IPS-15b (cell line): Measurements from ENCODE around the gene PIGBOS1.

Experiments
- H3K27me3 ChIP-seq: one replicate; pipeline ENCODE4 v1.6.1; 2013; ENCODE audit warnings: low read length; ENCODE audit not compliant: control insufficient read depth, insufficient read depth
- H3K36me3 ChIP-seq: one replicate; pipeline ENCODE4 v1.6.1; 2013; ENCODE audit warnings: low read length; ENCODE audit not compliant: control insufficient read depth, insufficient read depth
- H3K4me1 ChIP-seq: one replicate; pipeline ENCODE4 v1.6.1; 2013; ENCODE audit warnings: mild to moderate bottlenecking, low read length; ENCODE audit not compliant: control insufficient read depth, insufficient read depth
- H3K4me3 ChIP-seq: one replicate; pipeline ENCODE4 v1.5.1; 2013; ENCODE audit warnings: low read depth, low read length
- H3K9ac ChIP-seq: one replicate; pipeline ENCODE4 v1.6.1; 2013; ENCODE audit warnings: low read depth, mild to moderate bottlenecking, low read length
- H3K9me3 ChIP-seq: one replicate; pipeline ENCODE4 v1.6.1; 2013; ENCODE audit warnings: mild to moderate bottlenecking, low read length; ENCODE audit not compliant: control insufficient read depth, insufficient read depth

Gene PIGBOS1

GRCh38 chr15:55318588-55319494 is at the start of gene PIGBOS1, which contains the start of gene PIGB:
PIGBOS1 (minus strand) TSS chr15:55319123; CDS start chr15:55317792, 1,331 bp downstream.
PIGB (plus strand) TSS chr15:55319222; CDS start chr15:55319251, 29 bp downstream.
- Histone ChIP-seq H3K4me1 (no peaks in the 10 kb centered on the region), H3K9me3 (no peaks in the 10 kb centered on the region), H3K27me3 (no peaks in the 10 kb centered on the region), H3K36me3 (no peaks in the 10 kb centered on the region), H3K9ac (peak within 1 kb of the TSS; percentile 96), H3K4me3 (peak within 1 kb of the TSS; percentile 96)

- H3K27me3 ChIP-seq, result no peaks in the 10 kb centered on the region
- no peaks in the 10 kb centered on the region for H3K9me3 ChIP-seq
- no peaks in the 10 kb centered on the region for H3K36me3 ChIP-seq
- no peaks in the 10 kb centered on the region for H3K4me1 ChIP-seq
- no peak overlapping the region for H3K4me3 ChIP-seq
- no peak overlapping the region for H3K9ac ChIP-seq
Measured at GRCh38 chr15:55366981-55367380, 48.1 kb upstream of the PIGBOS1 start.

- Histone ChIP-seq H3K4me1 (no peaks in the 10 kb centered on the region), H3K36me3 (no peaks in the 10 kb centered on the region), H3K9ac (no peak overlapping the region), H3K9me3 (no peaks in the 10 kb centered on the region), H3K4me3 (no peak overlapping the region), H3K27me3 (no peaks in the 10 kb centered on the region)
Measured at GRCh38 chr15:55362641-55363040, 43.7 kb upstream of the PIGBOS1 start.

- H3K9ac ChIP-seq, result no peak overlapping the region
- H3K36me3 ChIP-seq, result no peaks in the 10 kb centered on the region
- H3K4me3 ChIP-seq, result no peak overlapping the region
Measured at GRCh38 chr15:55361048-55361447, 42.1 kb upstream of the PIGBOS1 start.

GRCh38 chr15:55360256-55360655 is 41.3 kb upstream of the PIGBOS1 start:
- H3K4me1 ChIP-seq, result no peaks in the 10 kb centered on the region
- no peaks in the 10 kb centered on the region for H3K9me3 ChIP-seq
- H3K9ac ChIP-seq, result no peak overlapping the region
- no peaks in the 10 kb centered on the region for H3K27me3 ChIP-seq
- no peaks in the 10 kb centered on the region for H3K36me3 ChIP-seq
- H3K4me3 ChIP-seq, result no peak overlapping the region

More at GRCh38 chr15:55361048-55361447, 42.1 kb upstream of the PIGBOS1 start:
- Histone ChIP-seq H3K4me1 (no peaks in the 10 kb centered on the region), H3K9me3 (no peaks in the 10 kb centered on the region), H3K27me3 (no peaks in the 10 kb centered on the region)

- Histone ChIP-seq H3K27me3 (no peaks in the 10 kb centered on the region), H3K36me3 (no peaks in the 10 kb centered on the region), H3K9ac (no peak overlapping the region), H3K4me3 (no peak overlapping the region), H3K9me3 (no peaks in the 10 kb centered on the region), H3K4me1 (no peaks in the 10 kb centered on the region)
Measured at GRCh38 chr15:55358471-55358870, 39.5 kb upstream of the PIGBOS1 start.

GRCh38 chr15:55357774-55358173 is 38.9 kb upstream of the PIGBOS1 start:
- H3K36me3 ChIP-seq, result no peaks in the 10 kb centered on the region
- no peaks in the 10 kb centered on the region for H3K27me3 ChIP-seq
- no peaks in the 10 kb centered on the region for H3K9me3 ChIP-seq
- no peak overlapping the region for H3K4me3 ChIP-seq
- H3K9ac ChIP-seq, result no peak overlapping the region
- H3K4me1 ChIP-seq, result peaks cover 5% of the 10 kb centered on the region

GRCh38 chr15:55356985-55357585 is 38.2 kb upstream of the PIGBOS1 start:
- Histone ChIP-seq H3K4me1 (peaks cover 8% of the 10 kb centered on the region), H3K36me3 (no peaks in the 10 kb centered on the region), H3K4me3 (no peak overlapping the region), H3K9me3 (no peaks in the 10 kb centered on the region), H3K9ac (no peak overlapping the region), H3K27me3 (no peaks in the 10 kb centered on the region)

GRCh38 chr15:55353025-55353424 is 34.1 kb upstream of the PIGBOS1 start:
- no peak overlapping the region for H3K9ac ChIP-seq
- H3K4me1 ChIP-seq, result peaks cover 8% of the 10 kb centered on the region
- no peaks in the 10 kb centered on the region for H3K9me3 ChIP-seq
- H3K27me3 ChIP-seq, result no peaks in the 10 kb centered on the region
- H3K36me3 ChIP-seq, result no peaks in the 10 kb centered on the region
- peak overlapping the region; percentile 4 for H3K4me3 ChIP-seq

GRCh38 chr15:55349282-55349681 is 30.4 kb upstream of the PIGBOS1 start:
- H3K36me3 ChIP-seq, result no peaks in the 10 kb centered on the region
- no peak overlapping the region for H3K4me3 ChIP-seq
- no peak overlapping the region for H3K9ac ChIP-seq
- no peaks in the 10 kb centered on the region for H3K9me3 ChIP-seq
- peaks cover 12% of the 10 kb centered on the region for H3K4me1 ChIP-seq
- H3K27me3 ChIP-seq, result no peaks in the 10 kb centered on the region

- no peaks in the 10 kb centered on the region for H3K27me3 ChIP-seq
- H3K9me3 ChIP-seq, result no peaks in the 10 kb centered on the region
- H3K36me3 ChIP-seq, result no peaks in the 10 kb centered on the region
- H3K4me3 ChIP-seq, result no peak overlapping the region
- H3K4me1 ChIP-seq, result peaks cover 20% of the 10 kb centered on the region
- no peak overlapping the region for H3K9ac ChIP-seq
Measured at GRCh38 chr15:55348281-55348778, 29.4 kb upstream of the PIGBOS1 start.

GRCh38 chr15:55344206-55344605 is 25.3 kb upstream of the PIGBOS1 start:
- Histone ChIP-seq H3K27me3 (no peaks in the 10 kb centered on the region), H3K4me1 (peaks cover 15% of the 10 kb centered on the region), H3K4me3 (no peak overlapping the region), H3K9me3 (no peaks in the 10 kb centered on the region), H3K9ac (no peak overlapping the region), H3K36me3 (no peaks in the 10 kb centered on the region)
